GM18519 (cell line): Measurements from ENCODE around the gene ETV5.

Experiments
- ATAC-seq: cut with Tn5 transposase; IDR thresholded peaks from one replicate; pipeline ENCODE4 v1.9.1; 2021; ENCODE audit warnings: mild to moderate bottlenecking, moderate library complexity; ENCODE audit not compliant: unreplicated experiment, low FRiP score

The ETV5 gene

DNA sequence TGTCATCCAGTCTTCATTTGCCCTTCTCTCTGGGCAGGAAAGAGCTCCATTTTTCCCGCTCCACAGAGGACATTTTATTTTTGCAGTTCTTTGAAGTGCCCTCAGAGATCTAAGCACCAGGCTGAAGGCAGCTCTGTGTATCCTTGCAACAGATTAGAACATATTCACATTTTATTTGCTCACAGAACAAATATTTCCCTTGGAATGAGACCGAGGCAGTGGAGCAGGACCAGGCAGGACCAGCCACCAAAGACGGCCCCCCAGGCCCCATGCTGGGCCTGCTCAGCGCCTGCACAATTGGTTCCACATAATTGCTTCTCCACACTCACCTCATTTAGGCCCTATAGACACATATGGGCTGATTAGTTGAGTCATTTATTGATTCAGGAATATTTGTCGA is 15.7 kb upstream of the ETV5 start:
- ATAC-seq: no peak

DNA sequence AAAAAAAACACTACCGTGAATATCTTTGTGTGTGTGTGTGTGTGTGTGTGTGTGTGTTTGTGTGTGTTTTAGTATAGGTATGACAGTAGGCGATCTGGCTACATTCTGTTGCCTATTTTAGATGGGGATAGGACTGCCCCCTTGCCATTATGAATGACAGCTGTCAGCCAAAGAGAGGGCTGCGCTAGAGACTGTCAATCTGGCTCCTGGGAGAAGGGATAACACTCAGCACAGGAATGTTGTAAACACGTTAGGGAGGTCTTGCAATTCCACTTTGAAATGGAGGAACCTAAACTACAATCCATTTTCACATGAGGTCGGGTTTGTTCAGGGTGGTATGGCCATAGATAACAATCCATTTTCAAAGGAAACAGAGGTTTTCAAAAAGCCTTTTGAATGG is 14.1 kb upstream of the ETV5 start:
- ATAC-seq: no peak

DNA sequence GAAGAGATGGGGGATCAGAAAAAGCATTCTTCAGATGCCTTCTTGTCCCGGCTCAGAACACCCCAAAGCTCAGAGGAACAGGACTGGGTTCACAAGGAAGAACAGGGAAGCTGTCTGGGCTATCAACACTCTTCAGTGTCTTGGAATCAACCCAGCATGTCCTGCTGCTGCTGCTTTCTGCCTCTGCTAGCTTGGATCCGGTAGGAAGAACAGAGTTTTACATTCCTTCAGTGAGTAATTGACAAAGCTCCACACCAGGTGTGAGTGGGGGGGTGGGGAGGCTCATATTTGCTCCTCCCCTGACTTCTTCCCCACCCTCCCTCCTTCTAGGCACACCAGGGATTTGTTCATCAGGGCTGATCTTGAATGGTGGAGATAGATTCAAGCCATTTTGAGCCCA is 13.1 kb upstream of the ETV5 start:
- ATAC-seq: no peak

DNA sequence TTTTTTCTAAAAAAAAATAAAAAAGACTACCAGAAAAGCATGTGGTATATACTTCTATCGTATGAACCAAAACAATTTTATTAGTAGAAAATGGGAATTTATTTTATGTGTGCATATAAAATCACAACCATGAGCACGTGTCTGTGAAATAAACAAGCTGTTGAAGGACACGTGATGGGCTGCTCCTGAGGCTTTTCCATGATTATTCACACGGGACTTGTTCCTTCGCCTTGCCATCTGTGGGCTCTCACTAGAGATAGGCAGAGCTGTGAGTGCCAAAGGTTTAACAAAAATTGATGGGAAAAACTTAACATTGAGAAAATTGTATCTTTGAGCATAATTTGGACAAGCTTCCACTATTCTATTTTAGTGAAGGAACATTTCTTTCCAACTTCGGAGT is 12.4 kb upstream of the ETV5 start:
- ATAC-seq: no peak

DNA sequence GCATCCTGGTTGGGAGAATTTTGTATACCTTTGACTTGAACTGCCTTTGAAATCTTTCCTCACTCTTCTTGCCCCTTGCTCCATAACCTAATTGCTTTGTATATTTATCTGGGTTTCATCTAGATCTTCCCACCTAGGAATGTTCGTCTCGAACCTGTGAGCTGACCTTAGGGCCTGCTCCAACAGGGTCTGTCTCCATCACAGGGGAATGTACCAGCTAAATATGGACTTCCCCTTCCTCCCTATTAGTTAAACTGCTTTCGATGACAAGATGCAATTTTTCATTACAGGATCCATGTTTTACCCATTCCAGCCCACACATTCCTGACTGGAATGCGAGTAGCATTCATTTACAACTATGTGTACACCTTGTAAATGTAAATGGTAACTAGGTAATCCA is 10.6 kb upstream of the ETV5 start:
- no peak for ATAC-seq

DNA sequence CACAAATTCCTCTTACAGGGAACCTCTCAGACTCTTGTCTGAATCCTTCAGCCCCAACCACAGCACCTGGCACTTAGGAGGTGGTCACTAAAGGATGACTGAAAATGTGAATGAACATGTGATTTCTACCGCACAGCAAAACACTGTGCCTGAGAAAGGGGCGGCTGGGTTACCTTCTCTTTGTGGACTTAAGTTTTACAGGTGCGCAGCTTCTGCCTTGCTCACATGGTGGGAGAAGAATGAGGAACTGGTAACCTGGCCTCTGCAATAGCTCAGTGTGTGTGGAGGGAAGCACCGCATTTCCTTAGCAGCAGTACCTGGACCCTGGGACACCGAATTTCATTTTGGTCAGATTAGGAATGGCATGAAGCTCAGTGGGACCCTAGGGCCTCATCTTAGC is 9.8 kb upstream of the ETV5 start:
- no peak for ATAC-seq

DNA sequence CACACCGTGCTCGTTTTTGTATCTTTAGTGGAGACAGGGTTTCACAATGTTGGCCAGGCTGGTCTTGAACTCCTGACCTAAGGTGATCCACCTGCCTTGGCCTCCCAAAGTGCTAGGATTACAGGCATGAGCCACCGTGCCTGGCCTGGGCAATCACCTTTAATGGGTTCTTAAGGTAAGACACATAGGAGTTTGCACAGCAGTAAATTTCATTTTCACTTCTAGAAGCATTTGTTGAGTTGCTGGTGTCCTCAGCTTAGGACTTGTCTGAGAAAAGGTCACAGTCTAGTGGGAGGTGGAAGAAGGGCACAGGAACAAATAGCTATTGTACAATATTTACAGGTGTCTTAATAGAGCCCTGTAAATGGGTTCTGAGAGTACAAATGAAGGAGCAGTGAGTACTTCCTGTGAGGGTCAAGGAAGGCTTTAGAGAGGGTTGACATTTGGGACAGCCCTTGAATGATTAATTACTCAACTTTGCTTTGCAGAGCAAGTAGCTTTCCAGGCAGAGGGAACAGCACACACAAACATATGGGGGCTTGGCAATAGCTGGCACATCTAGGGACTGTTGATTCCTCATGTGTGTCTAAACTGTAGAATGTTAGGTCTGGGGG is 8.7 kb upstream of the ETV5 start:
- no peak for ATAC-seq

DNA sequence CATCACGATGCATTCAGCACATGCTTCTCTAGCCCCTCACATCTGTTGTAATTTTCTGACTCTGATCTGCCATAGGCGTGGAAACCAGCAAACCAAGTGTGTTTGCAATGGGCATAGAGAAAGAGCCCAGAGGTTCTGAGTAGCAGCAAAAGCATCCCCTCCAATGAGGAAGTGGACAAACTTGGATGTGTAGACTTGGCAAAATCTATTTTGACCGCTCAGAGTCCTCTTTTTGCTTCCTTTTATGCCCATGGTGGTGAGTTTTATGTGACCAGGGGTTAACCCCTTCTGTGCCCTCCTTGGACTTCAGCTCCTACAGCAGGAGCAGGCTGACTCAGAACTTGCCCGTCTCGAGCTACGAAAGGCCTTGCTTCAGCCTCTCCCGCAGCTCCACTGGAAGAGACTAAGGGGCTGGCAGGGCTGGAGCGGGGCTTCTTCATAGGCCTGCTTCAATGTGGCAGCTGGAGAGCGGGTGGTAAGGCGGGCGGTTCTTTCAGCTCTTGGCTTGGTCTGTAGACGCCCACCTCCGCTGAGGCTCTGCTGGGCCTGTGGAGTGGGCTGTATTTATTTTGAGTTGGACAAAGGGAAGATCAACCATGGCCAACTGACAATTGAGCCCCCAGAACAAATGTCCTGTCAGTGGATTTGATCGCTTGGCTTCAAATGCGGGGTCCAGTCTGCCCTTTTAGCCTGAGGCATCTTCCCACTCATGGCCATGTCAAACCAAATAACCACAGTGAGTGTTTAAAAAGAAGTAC is 6.5 kb upstream of the ETV5 start:
- no peak for ATAC-seq

DNA sequence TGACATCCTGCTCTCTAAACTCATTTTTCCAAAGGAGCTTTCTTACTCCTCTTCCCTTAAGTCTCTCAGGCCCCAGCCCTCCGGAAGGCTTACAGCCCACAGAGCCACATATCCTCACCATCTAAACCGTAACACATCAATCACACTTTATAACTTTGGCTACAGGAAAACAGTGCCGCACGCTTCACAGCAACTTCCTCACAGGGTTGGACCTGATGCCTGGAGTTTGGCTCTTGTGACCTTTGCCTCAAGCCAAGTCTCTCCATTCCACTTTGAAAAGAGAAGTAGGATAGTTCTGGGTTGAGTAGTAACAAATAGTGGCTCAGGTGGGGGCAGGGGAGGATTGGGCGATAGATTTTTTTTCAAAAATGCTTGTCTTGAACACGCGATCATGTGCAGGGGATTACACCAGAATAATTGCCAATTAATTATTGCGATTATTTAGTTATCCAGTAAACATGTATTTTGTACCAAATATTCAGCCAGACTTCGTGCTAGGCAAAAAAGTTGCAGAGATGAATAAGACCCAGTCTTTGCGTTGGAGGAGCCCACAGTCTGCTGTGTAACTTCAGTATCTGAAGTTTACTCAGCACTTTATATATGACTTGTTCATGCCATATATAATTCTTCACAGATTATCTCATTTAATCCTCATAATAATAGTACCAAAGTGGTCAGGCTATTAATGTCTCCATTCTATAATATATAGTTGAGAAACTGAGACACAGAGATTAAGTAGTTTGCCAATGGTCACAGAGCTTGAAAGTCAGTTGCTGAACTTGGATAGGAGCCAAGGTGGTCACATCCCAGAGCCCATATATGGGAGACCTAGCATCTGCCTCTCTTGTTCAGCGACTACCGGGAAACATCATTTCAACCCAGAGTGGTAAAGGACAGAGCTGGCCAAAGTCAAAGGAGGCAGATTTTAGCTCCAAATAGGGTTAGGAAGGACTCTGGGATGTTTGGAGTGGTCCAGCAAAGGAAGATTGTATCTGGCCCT is 2.4 kb upstream of the ETV5 start:
- ATAC-seq: no peak

DNA sequence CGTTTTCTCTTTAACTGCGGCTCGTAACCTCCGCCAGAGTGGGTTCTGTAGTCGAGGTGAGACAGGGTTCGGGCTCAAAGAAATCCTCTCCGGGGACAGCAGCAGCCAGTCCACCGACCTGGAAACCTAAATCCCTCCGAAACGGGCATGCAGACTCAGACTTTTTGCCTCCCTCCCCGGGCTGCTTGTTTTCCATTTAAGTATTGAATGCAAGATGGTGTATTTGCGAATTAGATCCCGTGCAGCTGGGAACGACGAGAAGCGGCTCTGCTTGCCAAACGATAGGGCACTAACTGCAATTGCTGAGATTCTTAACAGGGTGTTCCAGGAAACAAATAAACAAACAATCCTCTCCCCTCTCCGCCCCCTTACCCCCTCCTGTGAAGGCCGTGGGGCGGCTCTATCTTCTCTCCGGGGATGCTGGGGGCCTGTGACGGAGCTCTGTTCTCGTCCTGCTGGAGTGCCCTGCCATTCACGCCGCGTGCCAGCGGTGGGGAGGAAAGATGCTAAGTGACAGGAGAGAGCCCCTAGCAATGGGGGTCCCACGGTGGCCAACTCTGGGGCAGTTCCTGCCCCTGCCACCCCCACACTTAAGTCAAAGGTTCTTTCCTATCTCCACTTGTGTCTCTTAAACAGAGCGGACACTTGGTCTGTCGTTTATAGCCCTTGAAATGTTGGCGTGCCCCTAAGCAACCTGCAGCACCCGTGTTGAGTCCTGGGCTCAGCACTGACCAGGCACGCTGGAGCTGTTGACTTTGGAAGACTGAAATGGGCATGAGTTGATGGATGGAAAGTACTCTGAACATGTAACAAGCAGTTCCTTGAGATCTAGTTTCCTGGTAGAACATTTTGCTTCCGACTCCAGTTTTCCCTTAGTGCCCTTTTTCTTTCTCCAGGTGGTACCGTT is 1.3 kb upstream of the ETV5 start:
- no peak for ATAC-seq

DNA sequence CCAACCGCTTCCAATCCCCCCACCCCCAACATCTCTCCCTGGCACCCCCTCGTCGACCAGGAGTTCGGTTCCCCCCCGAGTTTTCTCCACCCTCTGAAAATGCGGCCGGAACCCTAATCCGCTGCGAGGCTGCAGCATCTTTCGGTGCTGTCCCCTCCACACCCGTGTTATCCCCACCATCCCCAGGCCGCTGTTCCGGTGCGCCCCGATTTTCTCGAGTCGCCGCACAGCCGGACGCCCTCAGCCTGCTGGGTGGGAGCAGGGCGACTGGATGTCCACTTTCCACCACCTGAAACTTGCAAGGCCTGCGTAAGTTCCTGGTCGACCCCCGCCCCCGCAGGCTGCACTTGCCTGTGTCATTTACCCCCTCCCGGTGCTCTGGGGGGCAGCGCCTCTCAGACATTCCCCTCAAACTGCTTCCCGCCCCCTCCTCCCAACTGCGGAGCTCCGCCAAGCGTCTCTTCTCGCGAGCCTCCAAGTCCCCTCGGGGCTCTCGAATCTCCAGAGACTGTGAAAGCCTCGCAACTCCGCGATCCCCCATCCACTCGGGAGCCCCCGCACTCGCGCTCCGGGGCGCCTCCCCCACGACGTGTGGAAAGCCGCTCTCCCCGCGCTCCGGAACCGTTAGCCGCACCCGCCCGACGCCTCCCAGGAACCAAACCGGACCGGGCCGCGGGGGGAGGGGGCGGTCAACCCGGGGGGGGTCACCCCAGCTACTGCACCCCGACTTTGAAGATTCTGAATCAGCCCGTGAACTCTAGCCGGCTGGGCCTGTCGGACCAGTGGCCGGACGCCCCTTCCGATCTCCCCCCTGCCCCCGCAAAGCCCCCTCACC is 566 bp downstream of the ETV5 start:
- no peak for ATAC-seq

DNA sequence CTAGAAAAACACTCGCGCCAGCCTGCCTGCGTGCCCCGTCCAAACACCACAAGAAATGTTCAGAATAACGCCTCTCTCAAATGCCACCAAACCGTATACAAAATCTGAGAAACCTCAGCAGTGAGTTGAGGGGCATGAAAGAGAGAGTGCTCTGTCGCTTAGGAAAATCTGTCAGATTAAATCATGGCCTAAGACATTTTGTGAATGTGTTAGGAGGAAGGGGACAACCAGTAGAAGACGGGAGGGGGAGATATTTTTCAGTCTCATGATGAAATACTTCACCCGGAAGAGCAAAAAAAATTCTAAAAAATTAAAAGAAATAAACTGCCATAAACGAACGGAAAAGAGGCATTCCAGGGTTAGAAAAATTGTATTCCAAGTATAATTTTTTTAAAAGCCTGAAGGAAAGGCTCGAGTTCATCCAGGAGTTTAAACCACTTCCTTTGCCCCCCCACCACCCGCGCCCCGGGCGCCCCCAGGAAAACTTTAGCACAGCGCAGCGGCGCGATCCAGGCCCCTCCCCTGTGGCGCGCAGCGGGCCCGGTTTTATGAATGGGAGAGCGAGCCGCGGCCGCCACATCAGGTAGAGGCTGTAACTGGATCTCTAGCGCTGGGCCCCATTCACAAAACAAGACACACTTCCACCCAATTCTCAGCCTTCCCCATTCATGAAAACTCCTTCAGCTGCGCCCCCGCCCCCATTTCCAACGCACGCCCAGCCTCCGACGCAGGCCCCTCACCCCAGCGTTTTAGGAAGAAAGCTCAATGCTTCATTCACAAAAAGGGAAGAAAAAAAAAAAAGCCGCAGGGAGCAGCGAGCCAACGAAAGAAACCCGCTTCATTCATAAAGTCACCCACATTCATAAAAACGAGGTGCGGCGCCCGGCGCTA is 1.4 kb downstream of the ETV5 start:
- ATAC-seq: no peak

DNA sequence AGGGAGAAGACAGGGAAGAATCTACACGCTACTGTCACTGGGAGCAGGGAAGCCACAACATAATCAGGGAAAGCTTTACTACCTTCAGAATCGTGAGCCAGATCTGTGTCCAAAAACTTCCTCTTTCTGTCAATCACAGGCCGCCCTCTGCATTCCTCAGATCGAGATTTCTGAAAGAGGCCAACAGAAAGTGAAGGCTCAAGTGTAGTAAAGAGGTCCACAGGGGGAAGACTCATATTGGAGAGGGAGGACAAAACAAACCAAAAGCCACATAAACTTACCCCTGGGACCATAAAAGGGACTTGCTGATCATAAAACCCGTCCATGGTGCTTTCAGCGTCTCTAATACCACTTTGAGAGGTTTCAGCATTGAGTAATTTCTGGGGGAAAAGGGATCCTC is 3.3 kb downstream of the ETV5 start:
- ATAC-seq: no peak

DNA sequence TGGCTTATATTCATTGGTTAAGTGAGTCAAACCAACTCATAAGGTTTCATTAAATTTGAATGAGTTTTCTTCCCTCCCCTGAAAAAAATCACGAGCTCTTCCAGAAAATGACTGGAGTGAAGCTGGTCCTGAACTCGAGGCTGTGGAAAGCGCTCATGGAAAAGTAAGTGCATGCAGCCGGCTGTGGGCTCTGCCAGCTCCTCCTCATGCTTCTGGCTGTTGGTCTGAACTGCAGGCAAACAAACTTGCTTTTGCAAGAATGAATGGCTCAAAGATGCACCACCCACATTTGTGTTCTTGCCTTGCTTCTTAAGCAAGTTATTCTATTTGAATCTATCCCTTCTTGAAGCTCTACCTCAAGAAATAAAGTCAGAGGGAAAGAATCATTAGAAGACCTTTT is 6.2 kb downstream of the ETV5 start:
- no peak for ATAC-seq

DNA sequence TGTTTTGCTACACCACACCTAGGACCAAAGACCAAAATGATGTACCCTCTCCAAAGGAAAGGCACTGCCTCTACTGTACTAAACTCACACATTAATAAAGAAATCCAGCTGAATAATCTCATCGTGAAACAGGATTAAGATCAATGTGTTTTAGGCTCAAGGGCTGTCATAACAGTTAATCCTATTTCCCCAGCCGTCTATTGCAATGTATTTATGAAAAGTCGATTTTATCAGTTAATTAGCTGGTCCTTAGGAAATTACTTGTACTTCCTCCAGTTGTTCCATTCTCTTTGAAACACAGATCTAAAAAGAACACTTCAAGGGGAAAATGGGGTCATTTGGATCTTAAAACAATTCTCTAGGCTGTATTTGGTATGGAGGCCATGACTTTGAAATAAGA is 8.5 kb downstream of the ETV5 start:
- ATAC-seq: no peak

DNA sequence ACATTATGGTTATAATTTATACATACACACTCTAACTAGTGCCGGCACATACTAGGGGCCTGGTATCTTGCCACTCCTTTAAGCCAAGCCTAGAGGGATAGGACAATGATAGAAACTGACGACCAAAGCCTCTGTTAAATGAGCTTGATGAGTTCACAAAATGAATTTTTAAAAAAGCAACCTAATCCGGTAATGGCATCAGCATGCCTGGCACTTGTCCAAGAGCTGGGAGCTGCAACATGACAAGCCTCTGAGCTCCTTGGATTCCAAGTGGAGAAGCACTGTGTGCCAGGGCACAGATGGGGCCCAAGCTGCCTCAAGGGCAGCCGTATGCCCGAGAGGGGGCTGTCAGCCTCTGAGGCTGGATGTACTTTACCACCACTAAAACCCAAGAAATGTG is 9.7 kb downstream of the ETV5 start:
- ATAC-seq: no peak

DNA sequence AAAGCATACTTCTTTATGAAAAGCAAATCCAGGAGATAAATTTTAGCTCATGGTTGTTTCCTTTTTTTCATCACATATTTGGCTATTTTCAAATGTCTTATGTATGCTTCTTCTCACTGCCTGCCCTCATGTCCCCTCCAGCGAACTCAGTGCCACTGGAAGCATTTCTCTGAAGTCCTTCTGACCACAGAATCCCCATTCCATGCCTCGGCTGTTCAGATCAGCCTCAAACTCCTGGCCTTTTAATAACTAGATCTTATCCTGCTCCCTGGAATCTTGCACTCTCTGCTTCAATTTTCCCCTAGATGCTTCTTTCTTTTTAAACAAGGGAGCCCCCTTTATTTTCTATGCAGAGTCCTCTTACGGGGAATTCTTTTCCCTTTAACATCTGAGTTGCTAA is 10.1 kb downstream of the ETV5 start:
- no peak for ATAC-seq

DNA sequence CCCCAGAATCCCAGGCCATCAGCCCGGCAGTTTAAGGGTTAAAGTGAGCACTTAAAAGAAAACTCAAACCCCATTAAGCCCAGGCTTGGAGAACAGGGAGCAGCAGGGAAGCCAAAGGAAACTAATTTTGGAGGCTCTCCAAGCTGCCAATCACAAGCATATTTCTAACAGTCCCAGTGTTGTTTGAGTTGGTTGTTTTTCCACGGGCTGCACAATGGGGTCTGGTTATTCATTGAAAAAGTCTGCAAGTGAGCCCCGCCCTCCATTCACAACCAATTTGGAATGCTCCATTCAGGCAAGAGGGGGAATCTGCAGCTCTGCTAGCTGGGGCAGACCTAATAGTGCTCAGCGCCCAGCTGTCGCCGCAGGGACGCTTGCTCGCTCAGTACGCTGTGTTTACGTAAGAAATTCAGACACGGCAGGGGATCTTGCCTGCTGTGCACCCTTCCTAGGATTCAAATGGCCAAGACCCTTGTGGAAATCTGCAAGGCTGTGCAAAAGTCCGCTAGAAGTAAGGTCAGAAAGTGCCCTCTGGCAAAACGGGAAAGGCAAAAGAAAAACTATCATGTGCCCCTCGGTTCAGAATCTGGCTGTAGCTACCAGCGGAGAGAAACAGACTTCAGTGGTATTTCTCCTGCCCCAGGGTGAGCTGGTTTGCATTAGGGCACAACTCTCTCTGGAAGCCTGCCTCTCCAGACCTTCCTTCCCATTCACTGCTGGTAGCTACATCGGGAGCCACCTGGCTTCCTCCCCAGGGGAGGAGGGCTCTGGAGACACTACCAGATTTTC is 11.0 kb downstream of the ETV5 start:
- no peak for ATAC-seq
